GM18519 (cell line): ENCODE measurements around the gene MELTF.

Source experiments
- ATAC-seq: cut with Tn5 transposase; IDR thresholded peaks from one replicate; pipeline ENCODE4 v1.9.1; 2021; ENCODE audit warnings: mild to moderate bottlenecking, moderate library complexity; ENCODE audit not compliant: unreplicated experiment, low FRiP score

Gene MELTF

GRCh38 chr3:196969660-196970546 lies 59.7 kb downstream of the MELTF start:
- ATAC-seq: no peak

- ATAC-seq: no peak
Measured at GRCh38 chr3:196969134-196969659, 60.4 kb downstream of the MELTF start.

GRCh38 chr3:196968233-196969133 lies 61.1 kb downstream of the MELTF start, which contains the start of gene PIGZ:
TSS of gene PIGZ (minus strand) at chr3:196968833. CDS start at chr3:196952031, 16,802 bp downstream.
- no peak for ATAC-seq

GRCh38 chr3:196967412-196968232 lies 62.0 kb downstream of the MELTF start:
- ATAC-seq: no peak

GRCh38 chr3:196966526-196967401 lies 62.9 kb downstream of the MELTF start:
- ATAC-seq: no peak

GRCh38 chr3:196965804-196966173 lies 63.8 kb downstream of the MELTF start:
- no peak for ATAC-seq

- ATAC-seq: no peak
Measured at GRCh38 chr3:196965112-196965803, 64.4 kb downstream of the MELTF start.

- ATAC-seq: no peak
Measured at GRCh38 chr3:196963631-196963953, 66.0 kb downstream of the MELTF start.

- ATAC-seq: no peak
Measured at GRCh38 chr3:196962930-196963630, 66.5 kb downstream of the MELTF start.

GRCh38 chr3:196962108-196962929 lies 67.3 kb downstream of the MELTF start:
- ATAC-seq: no peak

- ATAC-seq: no peak
Measured at GRCh38 chr3:196954832-196955231, 74.8 kb downstream of the MELTF start.
